Natural killer cell (primary cell): Measurements from ENCODE around the gene SLIRP. TPM values are rescaled to one million over a fixed set of nuclear protein-coding genes. Genes with fewer than 3 reads are reported as not detected.

Experiments
- ATAC-seq, 3 donors: fragments of 150-1000 bp in 2 of 3; fragments of 200-7000 bp in 1 of 3; cut with Tn5 transposase; 1 replicate in 1 of 3; 2 replicates in 2 of 3; pipeline ENCODE4 v1.10.0; 2021; ENCODE audit warnings: mild to moderate bottlenecking in 2 of 3, moderate library complexity in 2 of 3
- DNase-seq, 2 donors: peaks; one replicate each; pipeline versions ENCODE4 v3.0.0 to v3.0.0-alpha.2; 2013 to 2021; ENCODE audit warnings: mixed read lengths in 1 of 2
- H3K27ac ChIP-seq: one replicate; pipeline ENCODE4 v1.5.1; 2013; ENCODE audit warnings: mild to moderate bottlenecking, low read length
- H3K27me3 ChIP-seq: one replicate; pipeline ENCODE4 v1.6.1; 2013; ENCODE audit warnings: low read length; ENCODE audit not compliant: control insufficient read depth, insufficient read depth
- H3K36me3 ChIP-seq: one replicate; pipeline ENCODE4 v1.6.1; 2013; ENCODE audit warnings: low read length; ENCODE audit not compliant: control insufficient read depth, insufficient read depth
- H3K4me1 ChIP-seq: one replicate; pipeline ENCODE4 v1.6.1; 2013; ENCODE audit warnings: low read length; ENCODE audit not compliant: control insufficient read depth, insufficient read depth
- H3K4me3 ChIP-seq: one replicate; pipeline ENCODE4 v1.5.1; 2013; ENCODE audit warnings: low read length
- H3K9me3 ChIP-seq: one replicate; pipeline ENCODE4 v1.6.1; 2013; ENCODE audit warnings: low read length; ENCODE audit not compliant: control insufficient read depth, insufficient read depth
- H3K27ac Mint-ChIP-seq, 2 donors: one replicate each; pipeline ENCODE4 v1.8.0; 2022; ENCODE audit warnings: mild to moderate bottlenecking in 2 of 2, mixed read lengths in 2 of 2, moderate library complexity in 1 of 2
- H3K27me3 Mint-ChIP-seq, 2 donors: one replicate each; pipeline ENCODE4 v1.8.0; 2022; ENCODE audit warnings: low read depth in 2 of 2, mixed read lengths in 2 of 2
- H3K36me3 Mint-ChIP-seq: one replicate; pipeline ENCODE4 v1.8.0; 2022; ENCODE audit warnings: mixed read lengths
- H3K4me1 Mint-ChIP-seq, 2 donors: one replicate each; pipeline ENCODE4 v1.8.0; 2022; ENCODE audit warnings: mixed read lengths in 2 of 2
- H3K4me3 Mint-ChIP-seq: one replicate; pipeline ENCODE4 v1.8.0; 2022; ENCODE audit warnings: mild to moderate bottlenecking, moderate library complexity, mixed read lengths
- H3K9me3 Mint-ChIP-seq, 2 donors: one replicate each; pipeline ENCODE4 v1.8.0; 2022; ENCODE audit warnings: mixed read lengths in 2 of 2
- WGBS: methylation state at CpG from one replicate; pipeline ENCODE4 v1.1.7; 2013; ENCODE audit warnings: missing lambda C conversion rate; ENCODE audit not compliant: insufficient coverage; 5-methylcytosine and 5-hydroxymethylcytosine counted together
- intact Hi-C: fragments of 100-400 bp; cut with micrococcal nuclease; formaldehyde crosslinking; loops from one replicate; pipeline ENCODE4 v1.14.2; 2022
- total RNA-seq, 4 donors: library from RNA; stranded (reverse); fragments of 120-200 nt in 1 of 4; gene quantifications; one replicate each; pipeline versions ENCODE4 v1.2.3 to v1.2.4, GENCODE V29; 2013 to 2022
- TF ChIP-seq, protein P1 (sequence below): fragments of 200-600 bp; IDR thresholded peaks from one replicate; pipeline ENCODE4 v1.8.0; 2022; ENCODE audit warnings: antibody characterized with exemption

Gene SLIRP
- total RNA-seq, 3 donors from 2014 or later (not counting 1 experiment from before 2014, with no cell fraction given) = 29.5 to 33.1 (median 31.6) TPM

DNA sequence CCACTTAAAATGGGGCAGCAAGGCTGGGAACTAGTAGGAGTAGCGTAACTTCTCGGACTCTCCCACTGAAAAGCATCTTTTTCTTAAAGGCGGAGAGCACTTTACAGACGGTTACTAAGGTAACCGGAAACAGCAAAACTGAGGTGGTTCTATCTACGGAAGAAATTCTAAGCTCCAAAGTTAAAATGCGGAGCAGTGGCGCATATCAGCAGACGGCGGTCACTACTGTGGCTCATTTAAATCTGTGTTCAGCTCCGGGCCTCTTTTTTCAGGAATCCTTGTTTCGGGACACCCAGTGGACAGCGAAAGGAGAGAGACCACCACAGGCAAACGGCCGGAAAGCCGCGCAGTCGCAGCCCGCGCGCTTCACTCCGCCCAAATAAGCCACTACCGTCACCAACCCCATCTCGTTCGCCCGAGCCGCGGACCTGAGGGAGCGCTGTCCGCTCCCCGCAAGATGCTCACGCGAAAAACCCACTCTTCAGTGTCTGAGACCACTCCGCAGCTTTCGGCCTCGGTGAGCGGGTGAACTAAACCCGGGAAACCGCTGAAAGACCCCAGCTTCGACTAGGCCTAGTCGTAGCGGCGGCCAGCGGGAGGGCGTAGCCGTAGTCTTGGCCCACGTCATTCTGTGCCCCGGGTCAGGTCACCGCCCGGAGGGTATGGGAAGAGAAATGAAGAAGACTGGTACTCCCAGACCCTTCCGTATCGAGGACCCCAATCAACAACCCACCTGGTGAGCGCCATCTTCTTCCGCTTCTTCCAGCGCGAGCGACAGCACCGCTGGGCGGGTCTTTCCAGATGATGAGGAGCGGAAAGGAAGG is 52.7 kb downstream of the SLIRP start, which contains the start of gene SNW1:
Gene SNW1, minus strand, starts transcription at position 776 of the 824 bp plus-strand sequence. Its CDS starts 29 bp downstream, at position 747.
- intact Hi-C loops = loop anchor here (1.0 kb wide), 5 partner anchors 40 to 439 kb away; partner anchors contain the start of genes ADCK1, ALKBH1, GSTZ1 and SLIRP
- under 1% methylated on average over 60 of the region's 60 CpGs for WGBS
- Mint-ChIP-seq H3K27me3 (no peaks in the 10 kb centered on the region), H3K4me3 (peak within 1 kb of the TSS; percentile 94), H3K36me3 (no peaks in the 10 kb centered on the region), H3K4me1 (peaks cover 32 to 41% of the 10 kb centered on the region in 2 donors), H3K9me3 (no peaks in the 10 kb centered on the region), H3K27ac (peak within 1 kb of the TSS; percentile 95 to 97)
- DNase-seq (peak; percentile 81 to 98), ATAC-seq (peak; percentile 90 to 95 (median 92))
- peaks cover 6% of the 10 kb centered on the region for H3K36me3 ChIP-seq
- TF ChIP-seq, protein P1, sequence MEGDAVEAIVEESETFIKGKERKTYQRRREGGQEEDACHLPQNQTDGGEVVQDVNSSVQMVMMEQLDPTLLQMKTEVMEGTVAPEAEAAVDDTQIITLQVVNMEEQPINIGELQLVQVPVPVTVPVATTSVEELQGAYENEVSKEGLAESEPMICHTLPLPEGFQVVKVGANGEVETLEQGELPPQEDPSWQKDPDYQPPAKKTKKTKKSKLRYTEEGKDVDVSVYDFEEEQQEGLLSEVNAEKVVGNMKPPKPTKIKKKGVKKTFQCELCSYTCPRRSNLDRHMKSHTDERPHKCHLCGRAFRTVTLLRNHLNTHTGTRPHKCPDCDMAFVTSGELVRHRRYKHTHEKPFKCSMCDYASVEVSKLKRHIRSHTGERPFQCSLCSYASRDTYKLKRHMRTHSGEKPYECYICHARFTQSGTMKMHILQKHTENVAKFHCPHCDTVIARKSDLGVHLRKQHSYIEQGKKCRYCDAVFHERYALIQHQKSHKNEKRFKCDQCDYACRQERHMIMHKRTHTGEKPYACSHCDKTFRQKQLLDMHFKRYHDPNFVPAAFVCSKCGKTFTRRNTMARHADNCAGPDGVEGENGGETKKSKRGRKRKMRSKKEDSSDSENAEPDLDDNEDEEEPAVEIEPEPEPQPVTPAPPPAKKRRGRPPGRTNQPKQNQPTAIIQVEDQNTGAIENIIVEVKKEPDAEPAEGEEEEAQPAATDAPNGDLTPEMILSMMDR = no peak
- peaks cover 26% of the 10 kb centered on the region for H3K4me1 ChIP-seq
- peak within 1 kb of the TSS; percentile 96 for H3K27ac ChIP-seq
- no peaks in the 10 kb centered on the region for H3K9me3 ChIP-seq
- peak within 1 kb of the TSS; percentile 81 for H3K4me3 ChIP-seq
- H3K27me3 ChIP-seq = no peaks in the 10 kb centered on the region

DNA sequence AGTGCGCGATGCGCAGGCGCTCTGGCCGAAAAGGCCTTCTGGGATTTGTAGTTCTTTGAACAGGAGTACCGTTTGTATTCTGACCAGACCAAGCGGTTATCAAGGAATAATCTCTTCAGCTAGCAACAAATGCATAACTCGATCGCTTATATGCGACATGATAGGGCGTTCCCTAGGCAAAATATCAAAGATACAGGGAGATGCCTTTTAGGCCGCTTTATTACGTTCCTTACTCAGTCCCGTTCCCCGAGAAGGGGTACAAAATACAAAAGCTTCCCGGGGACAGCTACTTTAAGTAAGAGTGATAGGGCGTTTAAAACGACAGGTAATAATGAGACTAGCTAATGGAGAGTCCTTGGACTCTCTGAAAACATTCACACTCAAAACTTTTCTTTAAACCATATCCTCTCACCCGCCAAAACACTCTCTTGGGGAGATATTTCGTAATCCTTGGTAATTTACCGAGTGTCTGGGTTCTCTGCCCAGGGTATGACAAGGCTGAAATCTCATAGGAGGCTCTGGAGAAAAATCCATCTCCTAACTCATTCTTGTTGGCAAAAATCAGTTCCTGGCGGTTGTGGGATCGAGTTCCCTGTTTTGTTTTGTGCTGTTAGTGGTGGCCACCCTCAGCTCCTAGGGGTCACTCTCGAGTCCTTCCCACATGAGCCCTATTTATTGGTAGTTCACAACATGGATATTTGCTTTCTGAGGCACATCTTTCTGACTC is 53.5 kb downstream of the SLIRP start:
- intact Hi-C loops = loop anchor here (1.0 kb wide), 5 partner anchors 39 to 440 kb away; partner anchors contain the start of genes ADCK1, ALKBH1, GSTZ1 and SLIRP
- Histone ChIP-seq H3K27me3 (no peaks in the 10 kb centered on the region), H3K9me3 (no peaks in the 10 kb centered on the region), H3K36me3 (peaks cover 6% of the 10 kb centered on the region), H3K4me3 (peak overlapping the region; percentile 81), H3K27ac (peak overlapping the region; percentile 96), H3K4me1 (peaks cover 26% of the 10 kb centered on the region)
- no peaks in the 10 kb centered on the region for H3K27me3 Mint-ChIP-seq
- peak overlapping the region; percentile 94 for H3K4me3 Mint-ChIP-seq
- H3K9me3 Mint-ChIP-seq = no peaks in the 10 kb centered on the region
- H3K36me3 Mint-ChIP-seq = no peaks in the 10 kb centered on the region
- ATAC-seq (peak; percentile 5 to 14 (median 10)), DNase-seq (no peak)
- H3K27ac Mint-ChIP-seq = peak overlapping the region; percentile 95 to 97
- H3K4me1 Mint-ChIP-seq = peaks cover 32 to 35% of the 10 kb centered on the region in 2 donors
- TF ChIP-seq, protein P1 = no peak
- 3% methylated on average over 22 of the region's 24 CpGs for WGBS

DNA sequence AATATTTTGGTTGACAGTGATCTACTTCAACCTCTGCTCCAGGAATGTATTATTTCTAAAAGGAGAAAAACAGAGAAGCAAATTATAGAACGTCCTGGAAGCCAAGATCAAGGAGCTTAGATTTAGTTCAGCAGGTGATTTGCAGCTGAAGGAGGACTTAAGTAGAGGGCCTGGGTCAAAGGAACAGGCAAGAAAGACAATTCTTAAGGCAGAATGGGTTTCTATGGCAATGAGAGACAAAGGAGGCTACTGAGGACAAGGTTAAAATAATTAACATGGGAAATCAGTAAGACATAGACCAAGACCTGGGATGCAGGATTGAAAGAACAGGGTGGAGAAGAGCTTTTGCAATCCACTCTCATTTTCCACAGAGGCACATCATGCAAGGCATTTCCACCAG is 55.4 kb downstream of the SLIRP start:
- Mint-ChIP-seq H3K4me1 (peaks cover 22 to 25% of the 10 kb centered on the region in 2 donors), H3K9me3 (no peaks in the 10 kb centered on the region), H3K27me3 (no peaks in the 10 kb centered on the region), H3K36me3 (no peaks in the 10 kb centered on the region), H3K4me3 (no peak overlapping the region), H3K27ac (no peak overlapping the region)
- peaks cover 2% of the 10 kb centered on the region for H3K36me3 ChIP-seq
- intact Hi-C loops = no loop called here
- WGBS = 100% methylated on average over 1 of the region's 1 CpG
- ATAC-seq = no peak
- H3K27ac ChIP-seq = no peak overlapping the region
- H3K9me3 ChIP-seq = no peaks in the 10 kb centered on the region
- H3K27me3 ChIP-seq = no peaks in the 10 kb centered on the region
- no peak overlapping the region for H3K4me3 ChIP-seq
- H3K4me1 ChIP-seq = peaks cover 21% of the 10 kb centered on the region
- TF ChIP-seq, protein P1 = no peak
- no peak for DNase-seq
